SU-DHL-6 (cell line): ENCODE data around the gene YBX2.

Source experiments
- H2AFZ ChIP-seq: fragments of 200-600 bp; sonication (generic); 2 replicates; pipeline ENCODE4 v1.6.1; 2014; ENCODE audit warnings: low read depth, mild to moderate bottlenecking, moderate library complexity, mixed read lengths, antibody characterized with exemption, low read length; ENCODE audit not compliant: severe bottlenecking
- H3F3A ChIP-seq: fragments of 200-600 bp; shearing (Covaris generic); 2 replicates; pipeline ENCODE4 v1.6.0; 2016; ENCODE audit warnings: antibody characterized with exemption, mild to moderate bottlenecking; ENCODE audit not compliant: insufficient read depth
- H3K27ac ChIP-seq: fragments of 200-600 bp; sonication (generic); 2 replicates; pipeline ENCODE4 v1.5.1; 2016; ENCODE audit warnings: low read depth, mild to moderate bottlenecking, low read length, moderate library complexity, mixed read lengths
- H3K27me3 ChIP-seq: fragments of 200-600 bp; sonication (generic), shearing (Covaris generic); 2 replicates; pipeline ENCODE4 v1.6.0; 2014; ENCODE audit warnings: mild to moderate bottlenecking, low read length
- H3K36me3 ChIP-seq: fragments of 200-600 bp; sonication (generic); 2 replicates; pipeline ENCODE4 v1.6.1; 2014; ENCODE audit warnings: mild to moderate bottlenecking, low read length, mixed read lengths
- H3K4me2 ChIP-seq: fragments of 300-600, 200-600 bp; shearing (Covaris generic), sonication (generic); 2 replicates; pipeline ENCODE4 v1.6.0; 2014; ENCODE audit warnings: low read length, low read depth, mild to moderate bottlenecking; ENCODE audit not compliant: poor library complexity, severe bottlenecking
- H3K4me3 ChIP-seq: fragments of 200-600 bp; sonication (generic); 2 replicates; pipeline ENCODE4 v1.5.1; 2014; ENCODE audit warnings: antibody characterized with exemption, low read length, mild to moderate bottlenecking, mixed read lengths; ENCODE audit not compliant: insufficient read depth, poor library complexity, severe bottlenecking
- H3K79me2 ChIP-seq: fragments of 200-600 bp; sonication (generic); 2 replicates; pipeline ENCODE4 v1.6.1; 2014; ENCODE audit warnings: mild to moderate bottlenecking, low read length, moderate library complexity; ENCODE audit not compliant: insufficient read depth
- H3K9ac ChIP-seq: fragments of 200-600 bp; sonication (generic); 2 replicates; pipeline ENCODE4 v1.7.0; 2014; ENCODE audit warnings: mild to moderate bottlenecking, low read length
- H3K9me2 ChIP-seq: fragments of 200-600 bp; sonication (generic); replicated peaks from 2 replicates; pipeline ENCODE4 v1.6.1; 2014; ENCODE audit warnings: low read length; ENCODE audit not compliant: insufficient read depth
- H3K9me3 ChIP-seq: fragments of 200-600 bp; sonication (generic); 2 replicates; pipeline ENCODE4 v1.6.1; 2014; ENCODE audit warnings: low read length, mixed read lengths; ENCODE audit not compliant: insufficient read depth
- H4K20me1 ChIP-seq: fragments of 200-600 bp; sonication (generic); 2 replicates; pipeline ENCODE4 v1.6.1; 2014; ENCODE audit warnings: low read depth, mild to moderate bottlenecking, antibody characterized with exemption, low read length, moderate library complexity, mixed read lengths
- CTCF ChIP-seq: fragments of 200-600 bp; sonication (generic); IDR thresholded peaks from one replicate; pipeline ENCODE4 v1.5.1; 2017; ENCODE audit warnings: antibody characterized with exemption, mild to moderate bottlenecking, low read length, moderate library complexity; ENCODE audit not compliant: insufficient read depth, poor library complexity, severe bottlenecking
- EZH2phosphoT487 ChIP-seq: fragments of 200-600 bp; sonication (generic), shearing (Covaris generic); conservative IDR thresholded peaks from 2 replicates; pipeline ENCODE4 v1.6.1; 2018; ENCODE audit warnings: mild to moderate bottlenecking, antibody characterized with exemption, low read length, moderate library complexity, mixed read lengths

YBX2 gene

GRCh38 chr17:7290685-7291084 is 3.8 kb downstream of the YBX2 start:
- Histone ChIP-seq H3K27me3 (no peaks in the 10 kb centered on the region), H3K4me3 (no peak overlapping the region), H3K79me2 (no peaks in the 10 kb centered on the region), H3K36me3 (no peaks in the 10 kb centered on the region), H4K20me1 (no peaks in the 10 kb centered on the region), H2AFZ (no peak overlapping the region), H3K9me2 (no peaks in the 10 kb centered on the region), H3K9ac (no peak overlapping the region), H3K9me3 (no peaks in the 10 kb centered on the region), H3K27ac (no peak overlapping the region), H3K4me2 (no peak overlapping the region), H3F3A (no peaks in the 10 kb centered on the region)
- TF ChIP-seq EZH2phosphoT487, result no peak
- no peak for TF ChIP-seq CTCF

GRCh38 chr17:7290166-7290565 is 4.3 kb downstream of the YBX2 start:
- Histone ChIP-seq H3K4me2 (no peak overlapping the region), H4K20me1 (no peaks in the 10 kb centered on the region), H3K79me2 (no peaks in the 10 kb centered on the region), H3K9me2 (no peaks in the 10 kb centered on the region), H3K9me3 (no peaks in the 10 kb centered on the region), H2AFZ (no peak overlapping the region), H3K27ac (no peak overlapping the region), H3K27me3 (no peaks in the 10 kb centered on the region), H3F3A (no peaks in the 10 kb centered on the region), H3K36me3 (no peaks in the 10 kb centered on the region), H3K4me3 (no peak overlapping the region), H3K9ac (no peak overlapping the region)
- no peak for TF ChIP-seq CTCF
- no peak for TF ChIP-seq EZH2phosphoT487

GRCh38 chr17:7289256-7290032 is 5.0 kb downstream of the YBX2 start:
- TF ChIP-seq EZH2phosphoT487 (no peak), CTCF (no peak)
- Histone ChIP-seq H3K9me3 (no peaks in the 10 kb centered on the region), H2AFZ (no peak overlapping the region), H3K4me2 (no peak overlapping the region), H3K9ac (no peak overlapping the region), H3K27me3 (no peaks in the 10 kb centered on the region), H3K9me2 (no peaks in the 10 kb centered on the region), H3K36me3 (no peaks in the 10 kb centered on the region), H3K4me3 (no peak overlapping the region), H3K27ac (no peak overlapping the region), H4K20me1 (no peaks in the 10 kb centered on the region), H3F3A (no peaks in the 10 kb centered on the region), H3K79me2 (no peaks in the 10 kb centered on the region)
